PC-3 (cell line): ENCODE measurements around the gene SH3RF3.

Source experiments
- EZH2 ChIP-seq: fragments of 300-600 bp; sonication (generic); IDR thresholded peaks from one replicate; pipeline ENCODE4 v1.6.1; 2017; ENCODE audit warnings: antibody characterized with exemption, mild to moderate bottlenecking, low read length; ENCODE audit not compliant: unreplicated experiment
- EZH2phosphoT487 ChIP-seq: fragments of 300-600 bp; sonication (generic); IDR thresholded peaks from 2 replicates; pipeline ENCODE4 v1.6.1; 2018; ENCODE audit warnings: mild to moderate bottlenecking, antibody characterized with exemption, low read length, borderline replicate concordance
- TF ChIP-seq, protein P1 (sequence below): fragments of 300-600 bp; sonication (generic); conservative IDR thresholded peaks from 2 replicates; pipeline ENCODE4 v1.5.1; 2017; ENCODE audit warnings: antibody characterized with exemption, low read depth, mild to moderate bottlenecking, low read length

DNA sequence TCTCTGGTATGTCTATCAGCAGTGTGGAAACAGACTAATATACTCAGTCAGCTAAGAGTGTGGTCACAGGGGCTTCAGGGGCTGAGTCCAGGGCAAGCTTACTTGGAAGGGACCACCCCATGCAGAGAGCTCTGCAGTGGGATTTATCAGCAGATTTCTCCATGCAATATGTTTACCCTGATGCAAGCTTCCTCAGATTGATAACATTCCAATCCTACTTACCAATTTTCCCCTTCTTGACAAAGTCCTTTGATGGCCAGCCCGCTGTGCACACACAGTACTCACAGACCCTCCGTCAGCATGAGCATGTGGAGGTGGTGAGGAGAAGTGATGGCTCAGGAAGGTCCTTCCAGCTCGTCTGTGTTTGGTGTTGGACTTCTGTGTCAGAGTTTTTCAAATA, 51.8 kb downstream of the SH3RF3 start:
- TF ChIP-seq EZH2, result no peak
- TF ChIP-seq, protein P1, sequence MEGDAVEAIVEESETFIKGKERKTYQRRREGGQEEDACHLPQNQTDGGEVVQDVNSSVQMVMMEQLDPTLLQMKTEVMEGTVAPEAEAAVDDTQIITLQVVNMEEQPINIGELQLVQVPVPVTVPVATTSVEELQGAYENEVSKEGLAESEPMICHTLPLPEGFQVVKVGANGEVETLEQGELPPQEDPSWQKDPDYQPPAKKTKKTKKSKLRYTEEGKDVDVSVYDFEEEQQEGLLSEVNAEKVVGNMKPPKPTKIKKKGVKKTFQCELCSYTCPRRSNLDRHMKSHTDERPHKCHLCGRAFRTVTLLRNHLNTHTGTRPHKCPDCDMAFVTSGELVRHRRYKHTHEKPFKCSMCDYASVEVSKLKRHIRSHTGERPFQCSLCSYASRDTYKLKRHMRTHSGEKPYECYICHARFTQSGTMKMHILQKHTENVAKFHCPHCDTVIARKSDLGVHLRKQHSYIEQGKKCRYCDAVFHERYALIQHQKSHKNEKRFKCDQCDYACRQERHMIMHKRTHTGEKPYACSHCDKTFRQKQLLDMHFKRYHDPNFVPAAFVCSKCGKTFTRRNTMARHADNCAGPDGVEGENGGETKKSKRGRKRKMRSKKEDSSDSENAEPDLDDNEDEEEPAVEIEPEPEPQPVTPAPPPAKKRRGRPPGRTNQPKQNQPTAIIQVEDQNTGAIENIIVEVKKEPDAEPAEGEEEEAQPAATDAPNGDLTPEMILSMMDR, result no peak
- TF ChIP-seq EZH2phosphoT487, result no peak
